SU-DHL-6 (cell line): ENCODE measurements around the gene CXCR4.

Source experiments
- H2AFZ ChIP-seq: fragments of 200-600 bp; sonication (generic); 2 replicates; pipeline ENCODE4 v1.6.1; 2014; ENCODE audit warnings: low read depth, mild to moderate bottlenecking, moderate library complexity, mixed read lengths, antibody characterized with exemption, low read length; ENCODE audit not compliant: severe bottlenecking
- H3F3A ChIP-seq: fragments of 200-600 bp; shearing (Covaris generic); 2 replicates; pipeline ENCODE4 v1.6.0; 2016; ENCODE audit warnings: antibody characterized with exemption, mild to moderate bottlenecking; ENCODE audit not compliant: insufficient read depth
- H3K27ac ChIP-seq: fragments of 200-600 bp; sonication (generic); 2 replicates; pipeline ENCODE4 v1.5.1; 2016; ENCODE audit warnings: low read depth, mild to moderate bottlenecking, low read length, moderate library complexity, mixed read lengths
- H3K27me3 ChIP-seq: fragments of 200-600 bp; sonication (generic), shearing (Covaris generic); 2 replicates; pipeline ENCODE4 v1.6.0; 2014; ENCODE audit warnings: mild to moderate bottlenecking, low read length
- H3K36me3 ChIP-seq: fragments of 200-600 bp; sonication (generic); 2 replicates; pipeline ENCODE4 v1.6.1; 2014; ENCODE audit warnings: mild to moderate bottlenecking, low read length, mixed read lengths
- H3K4me2 ChIP-seq: fragments of 300-600, 200-600 bp; shearing (Covaris generic), sonication (generic); 2 replicates; pipeline ENCODE4 v1.6.0; 2014; ENCODE audit warnings: low read length, low read depth, mild to moderate bottlenecking; ENCODE audit not compliant: poor library complexity, severe bottlenecking
- H3K4me3 ChIP-seq: fragments of 200-600 bp; sonication (generic); 2 replicates; pipeline ENCODE4 v1.5.1; 2014; ENCODE audit warnings: antibody characterized with exemption, low read length, mild to moderate bottlenecking, mixed read lengths; ENCODE audit not compliant: insufficient read depth, poor library complexity, severe bottlenecking
- H3K79me2 ChIP-seq: fragments of 200-600 bp; sonication (generic); 2 replicates; pipeline ENCODE4 v1.6.1; 2014; ENCODE audit warnings: mild to moderate bottlenecking, low read length, moderate library complexity; ENCODE audit not compliant: insufficient read depth
- H3K9ac ChIP-seq: fragments of 200-600 bp; sonication (generic); 2 replicates; pipeline ENCODE4 v1.7.0; 2014; ENCODE audit warnings: mild to moderate bottlenecking, low read length
- H3K9me2 ChIP-seq: fragments of 200-600 bp; sonication (generic); replicated peaks from 2 replicates; pipeline ENCODE4 v1.6.1; 2014; ENCODE audit warnings: low read length; ENCODE audit not compliant: insufficient read depth
- H3K9me3 ChIP-seq: fragments of 200-600 bp; sonication (generic); 2 replicates; pipeline ENCODE4 v1.6.1; 2014; ENCODE audit warnings: low read length, mixed read lengths; ENCODE audit not compliant: insufficient read depth
- H4K20me1 ChIP-seq: fragments of 200-600 bp; sonication (generic); 2 replicates; pipeline ENCODE4 v1.6.1; 2014; ENCODE audit warnings: low read depth, mild to moderate bottlenecking, antibody characterized with exemption, low read length, moderate library complexity, mixed read lengths
- CTCF ChIP-seq: fragments of 200-600 bp; sonication (generic); IDR thresholded peaks from one replicate; pipeline ENCODE4 v1.5.1; 2017; ENCODE audit warnings: antibody characterized with exemption, mild to moderate bottlenecking, low read length, moderate library complexity; ENCODE audit not compliant: insufficient read depth, poor library complexity, severe bottlenecking
- EZH2phosphoT487 ChIP-seq: fragments of 200-600 bp; sonication (generic), shearing (Covaris generic); conservative IDR thresholded peaks from 2 replicates; pipeline ENCODE4 v1.6.1; 2018; ENCODE audit warnings: mild to moderate bottlenecking, antibody characterized with exemption, low read length, moderate library complexity, mixed read lengths

Gene CXCR4

GRCh38 chr2:136086253-136087016 is 31.5 kb downstream of the CXCR4 start:
- H3K9me2 ChIP-seq: no peaks in the 10 kb centered on the region
- H3F3A ChIP-seq: no peaks in the 10 kb centered on the region
- no peak overlapping the region for H3K4me2 ChIP-seq
- no peak overlapping the region for H3K27ac ChIP-seq
- no peak overlapping the region for H3K9ac ChIP-seq
- H3K79me2 ChIP-seq: no peaks in the 10 kb centered on the region
- no peaks in the 10 kb centered on the region for H3K9me3 ChIP-seq
- TF ChIP-seq EZH2phosphoT487 (no peak), CTCF (no peak)
- H3K36me3 ChIP-seq: no peaks in the 10 kb centered on the region
- H2AFZ ChIP-seq: no peak overlapping the region
- H3K27me3 ChIP-seq: no peaks in the 10 kb centered on the region
- no peak overlapping the region for H3K4me3 ChIP-seq
- no peaks in the 10 kb centered on the region for H4K20me1 ChIP-seq

- H2AFZ ChIP-seq: no peak overlapping the region
- TF ChIP-seq EZH2phosphoT487 (no peak), CTCF (no peak)
- H3K9me2 ChIP-seq: no peaks in the 10 kb centered on the region
These were observed 32.3 kb downstream of the CXCR4 start for GRCh38 chr2:136085453-136086209.

GRCh38 chr2:136081582-136082210 is 36.3 kb downstream of the CXCR4 start:
- Histone ChIP-seq H3K9ac (no peak overlapping the region), H3K36me3 (no peaks in the 10 kb centered on the region), H3K27me3 (no peaks in the 10 kb centered on the region), H4K20me1 (no peaks in the 10 kb centered on the region), H3K27ac (no peak overlapping the region), H3F3A (no peaks in the 10 kb centered on the region), H3K79me2 (no peaks in the 10 kb centered on the region), H3K4me3 (no peak overlapping the region), H3K9me3 (no peaks in the 10 kb centered on the region), H2AFZ (no peak overlapping the region), H3K4me2 (no peak overlapping the region), H3K9me2 (no peaks in the 10 kb centered on the region)
- TF ChIP-seq EZH2phosphoT487 (no peak), CTCF (no peak)

More at GRCh38 chr2:136085453-136086209, 32.3 kb downstream of the CXCR4 start:
- Histone ChIP-seq H3F3A (no peaks in the 10 kb centered on the region), H3K4me3 (no peak overlapping the region), H3K36me3 (no peaks in the 10 kb centered on the region), H3K27ac (no peak overlapping the region), H3K27me3 (no peaks in the 10 kb centered on the region), H4K20me1 (no peaks in the 10 kb centered on the region), H3K79me2 (no peaks in the 10 kb centered on the region), H3K9ac (no peak overlapping the region), H3K4me2 (no peak overlapping the region), H3K9me3 (no peaks in the 10 kb centered on the region)
